ENCODE data around the gene ZW10.
"Not testable (repeated sequence)": the region's sequence is repeated elsewhere in the genome, so short reads cannot be mapped to it uniquely, and the experiment has no call there.

ZW10 gene

DNA sequence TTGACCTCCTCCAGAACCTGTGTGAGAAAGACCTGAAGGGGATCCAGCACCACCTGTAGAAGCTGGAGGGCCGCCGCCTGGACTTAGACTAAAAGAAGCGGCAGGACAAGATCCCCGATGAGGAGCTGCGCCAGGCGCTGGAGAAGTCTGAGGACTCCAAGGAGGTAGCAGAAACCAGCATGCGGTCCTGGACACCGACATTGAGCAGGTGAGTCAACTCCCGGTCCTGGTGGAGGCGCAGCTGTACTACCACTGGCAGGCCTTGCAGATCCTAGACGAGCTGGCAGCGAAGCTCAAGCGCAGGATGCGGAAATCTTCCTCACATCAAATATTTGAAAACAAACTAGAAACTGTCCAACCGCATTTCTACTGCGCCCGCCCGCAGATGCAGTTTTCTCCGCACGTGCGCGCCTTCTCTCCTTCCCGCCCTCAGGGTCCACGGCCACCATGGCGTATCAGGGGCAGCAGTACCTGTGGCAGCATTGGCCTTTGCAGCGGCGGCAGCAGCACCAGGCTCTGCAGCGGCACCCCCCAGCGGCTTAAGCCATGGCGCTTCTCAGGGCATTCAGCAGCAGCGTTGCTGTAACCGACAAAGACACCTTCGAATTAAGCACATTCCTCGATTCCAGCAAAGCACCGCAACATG lies 16.3 kb upstream of the ZW10 start:
- Histone ChIP-seq H3K4me3 (no peak overlapping the region), H3K36me3 (no peaks in the 10 kb centered on the region), H4K20me1 (no peaks in the 10 kb centered on the region), H3K27me3 (no peaks in the 10 kb centered on the region), H3K27ac (no peak overlapping the region), H3K4me1 (no peaks in the 10 kb centered on the region), H3K9me3 (no peaks in the 10 kb centered on the region), H3K9ac (no peak overlapping the region), H3K4me2 (no peak overlapping the region)
- no peak for TF ChIP-seq Cebpa-rat (IDR thresholded peaks at IDR 0.05)

DNA sequence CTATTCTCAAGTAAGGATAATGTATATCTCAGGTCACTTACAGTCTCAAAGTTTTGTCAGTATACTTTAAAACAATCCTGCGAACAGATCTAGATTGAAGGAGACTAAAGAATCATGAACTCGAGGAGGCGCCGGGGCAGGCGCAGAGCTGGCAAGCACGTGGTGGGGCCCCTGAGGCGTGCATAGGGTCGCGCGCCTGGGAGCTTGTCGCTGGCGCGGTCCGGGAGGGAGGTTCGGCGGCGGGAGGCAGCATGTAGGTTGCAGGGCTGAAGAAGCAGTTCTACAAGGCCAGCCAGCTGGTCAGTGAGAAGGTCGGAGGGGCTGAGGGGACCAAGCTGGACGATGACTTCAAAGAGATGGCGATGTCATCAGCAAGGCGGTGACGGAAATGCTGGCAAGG lies 15.5 kb upstream of the ZW10 start:
- H3K4me3 ChIP-seq, H4K20me1 ChIP-seq, H3K9ac ChIP-seq, H3K4me2 ChIP-seq, H3K36me3 ChIP-seq, H3K27ac ChIP-seq, H3K27me3 ChIP-seq, H3K4me1 ChIP-seq, H3K9me3 ChIP-seq: not testable (repeated sequence)

GRCh38 chr11:113782134-113782533 lies 8.6 kb upstream of the ZW10 start:
- no peak overlapping the region for H3K27ac ChIP-seq
- no peaks in the 10 kb centered on the region for H3K9me3 ChIP-seq

GRCh38 chr11:113781682-113782081 lies 8.2 kb upstream of the ZW10 start:
- Histone ChIP-seq H3K27me3 (no peaks in the 10 kb centered on the region), H3K4me3 (no peak overlapping the region), H3K4me1 (no peaks in the 10 kb centered on the region), H3K9me3 (no peaks in the 10 kb centered on the region), H3K9ac (no peak overlapping the region), H3K27ac (no peak overlapping the region), H4K20me1 (no peaks in the 10 kb centered on the region), H3K36me3 (no peaks in the 10 kb centered on the region), H3K4me2 (no peak overlapping the region)
- no peak for TF ChIP-seq Cebpa-rat (IDR thresholded peaks at IDR 0.05)

More at GRCh38 chr11:113782134-113782533, 8.6 kb upstream of the ZW10 start:
- Histone ChIP-seq H3K36me3 (no peaks in the 10 kb centered on the region), H3K27me3 (no peaks in the 10 kb centered on the region), H3K9ac (no peak overlapping the region), H4K20me1 (no peaks in the 10 kb centered on the region), H3K4me3 (no peak overlapping the region), H3K4me2 (no peak overlapping the region), H3K4me1 (no peaks in the 10 kb centered on the region)
- no peak for TF ChIP-seq Cebpa-rat (IDR thresholded peaks at IDR 0.05)

- Histone ChIP-seq H3K4me1 (no peaks in the 10 kb centered on the region), H3K27ac (no peak within 1 kb of the TSS), H3K4me3 (no peak within 1 kb of the TSS), H3K27me3 (no peaks in the 10 kb centered on the region), H3K4me2 (no peak within 1 kb of the TSS), H3K36me3 (no peaks in the 10 kb centered on the region), H3K9me3 (no peaks in the 10 kb centered on the region), H4K20me1 (no peaks in the 10 kb centered on the region), H3K9ac (no peak within 1 kb of the TSS)
- no peak for TF ChIP-seq Cebpa-rat (IDR thresholded peaks at IDR 0.05)
These were observed 6.0 kb upstream of the ZW10 start, which contains the start of gene CLDN25 for GRCh38 chr11:113779496-113779895. Gene CLDN25 (plus strand): TSS chr11:113779796. CDS start chr11:113779796, 0 bp downstream.

- Histone ChIP-seq H3K27ac (no peak overlapping the region), H3K9ac (no peak overlapping the region), H3K36me3 (no peaks in the 10 kb centered on the region), H3K9me3 (no peaks in the 10 kb centered on the region), H3K4me2 (no peak overlapping the region), H3K27me3 (no peaks in the 10 kb centered on the region), H4K20me1 (no peaks in the 10 kb centered on the region), H3K4me3 (no peak overlapping the region), H3K4me1 (no peaks in the 10 kb centered on the region)
- TF ChIP-seq Cebpa-rat (IDR thresholded peaks at IDR 0.05): no peak
These were observed 4.8 kb upstream of the ZW10 start for GRCh38 chr11:113778111-113778910.

DNA sequence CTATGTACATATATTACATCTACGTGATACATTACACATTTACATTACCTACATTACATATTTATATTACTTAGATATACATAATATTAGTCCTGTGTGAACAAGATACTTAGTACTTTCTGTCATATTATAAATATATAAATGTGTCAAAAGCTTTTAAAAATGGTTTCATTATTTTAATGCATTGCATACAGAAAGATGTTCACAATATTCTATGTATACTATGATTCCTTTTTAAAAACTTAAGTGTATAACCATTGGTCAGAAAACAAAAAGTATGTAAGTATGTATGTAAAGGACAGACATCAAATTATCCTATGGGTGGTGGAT lies 647 bp upstream of the ZW10 start:
- peak overlapping the region; percentile 91 for H3K27ac ChIP-seq
- H3K4me3 ChIP-seq: peak overlapping the region; percentile 91
- H3K9ac ChIP-seq: peak overlapping the region; percentile 93; the same call in 1 of the 2 replicates
- no peaks in the 10 kb centered on the region for H3K9me3 ChIP-seq
- H3K36me3 ChIP-seq: peaks cover 24% of the 10 kb centered on the region
- TF ChIP-seq Cebpa-rat (IDR thresholded peaks at IDR 0.05): no peak
- H3K27me3 ChIP-seq: no peaks in the 10 kb centered on the region
- H3K4me1 ChIP-seq: peaks cover 12% of the 10 kb centered on the region
- H3K4me2 ChIP-seq: no peak overlapping the region
- H4K20me1 ChIP-seq: no peaks in the 10 kb centered on the region

DNA sequence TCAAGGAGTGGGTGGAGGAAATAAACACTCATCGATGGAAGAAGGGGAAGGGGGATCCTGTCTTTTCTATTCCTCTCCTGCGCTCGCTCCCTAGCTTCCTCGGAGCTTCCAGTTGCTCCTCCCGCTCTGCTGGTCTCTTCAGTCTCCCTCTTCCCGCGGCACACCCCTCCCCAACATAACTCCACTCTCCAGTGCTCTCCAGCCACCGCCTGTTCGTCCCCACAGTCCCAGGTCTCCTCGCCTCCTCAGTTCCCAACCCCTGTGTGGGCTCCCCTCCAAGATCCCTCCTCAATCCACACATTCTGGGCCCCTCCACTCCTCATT lies 438 bp downstream of the ZW10 start:
- Histone ChIP-seq H3K27ac (peak overlapping the region; percentile 91), H3K36me3 (peaks cover 35% of the 10 kb centered on the region), H3K9ac (peak overlapping the region; percentile 93), H3K4me2 (peak overlapping the region; percentile 93), H3K27me3 (no peaks in the 10 kb centered on the region), H4K20me1 (no peaks in the 10 kb centered on the region; the same call in 1 of the 2 replicates), H3K9me3 (no peaks in the 10 kb centered on the region), H3K4me3 (peak overlapping the region; percentile 91), H3K4me1 (peaks cover 12% of the 10 kb centered on the region)
- no peak for TF ChIP-seq Cebpa-rat (IDR thresholded peaks at IDR 0.05)

DNA sequence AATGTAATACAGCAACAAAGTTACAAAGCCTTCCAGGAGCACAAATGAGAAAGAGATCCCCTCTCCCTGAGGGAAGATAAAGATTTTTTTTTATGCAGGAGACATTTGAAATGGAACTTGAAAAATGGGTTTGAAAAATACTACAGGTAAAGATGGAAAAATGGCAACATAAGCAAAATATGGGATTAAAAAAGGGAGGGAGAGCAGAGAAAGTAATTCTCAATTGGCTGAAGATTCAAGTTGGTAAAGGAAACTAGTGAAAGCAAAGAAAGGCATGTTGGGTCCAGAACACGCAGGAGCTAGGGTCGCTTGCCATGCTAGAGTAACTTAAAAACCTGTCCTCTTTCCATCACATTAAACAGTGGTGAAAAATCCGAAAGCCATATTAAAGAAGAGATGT lies 1.5 kb downstream of the ZW10 start:
- Histone ChIP-seq H3K9ac (peak overlapping the region; percentile 93; the same call in 1 of the 2 replicates), H3K4me2 (peak overlapping the region; percentile 93), H4K20me1 (no peaks in the 10 kb centered on the region; the same call in 1 of the 2 replicates), H3K27ac (no peak overlapping the region), H3K36me3 (peaks cover 46% of the 10 kb centered on the region), H3K27me3 (no peaks in the 10 kb centered on the region), H3K4me1 (peaks cover 12% of the 10 kb centered on the region), H3K4me3 (peak overlapping the region; percentile 91), H3K9me3 (no peaks in the 10 kb centered on the region)
- TF ChIP-seq Cebpa-rat (IDR thresholded peaks at IDR 0.05): no peak

DNA sequence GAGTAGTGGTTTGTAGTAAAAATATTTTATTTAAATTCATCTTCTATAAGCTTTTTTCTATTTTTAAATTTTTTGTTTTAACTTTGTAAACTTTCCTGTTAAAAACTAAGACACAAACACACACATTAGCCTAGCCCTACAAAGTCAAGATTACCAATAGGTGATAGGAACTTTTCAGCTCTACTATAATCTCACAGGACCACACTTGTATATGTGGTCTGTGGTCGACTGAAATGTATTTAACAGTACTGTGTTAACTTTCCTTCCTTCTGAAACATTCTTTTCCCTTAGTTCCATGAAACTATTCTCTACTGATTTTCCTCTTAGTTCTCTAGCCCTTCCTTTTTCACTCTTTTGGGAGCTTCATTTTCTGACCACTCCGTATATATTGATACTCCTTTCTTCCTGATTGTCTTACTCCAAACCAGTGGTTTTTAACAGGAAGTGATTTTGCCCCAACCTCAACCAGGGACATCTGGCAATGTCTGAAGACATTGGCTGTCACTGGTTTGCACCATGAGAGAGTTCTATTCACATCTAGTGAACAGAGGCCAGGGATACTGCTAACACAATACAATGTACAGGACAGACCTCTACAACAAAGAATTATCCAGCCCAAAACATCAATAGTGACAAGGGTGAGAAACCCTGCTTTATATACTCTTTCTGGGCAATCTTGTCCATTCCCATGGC lies 8.8 kb downstream of the ZW10 start:
- peaks cover 19% of the 10 kb centered on the region; the same call in 1 of the 2 replicates for H3K9me3 ChIP-seq
- no peaks in the 10 kb centered on the region for H3K4me1 ChIP-seq
- peaks cover 22% of the 10 kb centered on the region; the same call in 1 of the 2 replicates for H4K20me1 ChIP-seq
- no peak overlapping the region for H3K9ac ChIP-seq
- no peak for TF ChIP-seq Cebpa-rat (IDR thresholded peaks at IDR 0.05)
- H3K36me3 ChIP-seq: peaks cover 84% of the 10 kb centered on the region
- H3K27ac ChIP-seq: no peak overlapping the region
- no peak overlapping the region for H3K4me2 ChIP-seq
- no peaks in the 10 kb centered on the region for H3K27me3 ChIP-seq
- H3K4me3 ChIP-seq: no peak overlapping the region

DNA sequence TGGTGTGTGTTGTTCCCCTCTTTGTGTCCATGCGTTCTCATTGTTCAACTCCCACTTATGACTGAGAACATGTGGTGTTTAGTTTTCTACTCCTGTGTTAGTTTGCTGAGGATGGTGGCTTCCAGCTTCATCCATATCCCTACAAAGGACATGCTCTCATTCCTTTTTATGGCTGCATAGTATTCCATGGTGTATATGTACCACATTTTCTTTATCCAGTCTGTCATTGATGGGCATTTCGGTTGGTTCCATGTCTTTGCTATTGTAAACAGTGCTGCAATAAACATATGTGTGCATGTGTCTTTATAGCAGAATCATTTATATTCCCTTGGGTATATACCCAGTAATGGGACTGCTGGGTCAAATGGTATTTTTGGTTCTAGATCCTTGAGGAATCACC lies 10.5 kb downstream of the ZW10 start:
- H3K4me2 ChIP-seq, H3K9ac ChIP-seq, H3K4me3 ChIP-seq, H3K27me3 ChIP-seq, H3K27ac ChIP-seq, H3K4me1 ChIP-seq: not testable (repeated sequence)
- H3K9me3 ChIP-seq: peaks cover 19% of the 10 kb centered on the region; the same call in 1 of the 2 replicates
- peaks cover 22% of the 10 kb centered on the region; the same call in 1 of the 2 replicates for H4K20me1 ChIP-seq
- H3K36me3 ChIP-seq: peaks cover 86% of the 10 kb centered on the region

All from BLaER1 (cell line).